Measurements from ENCODE around the gene ADAMTS8. TPM values are rescaled to one million over a fixed set of nuclear protein-coding genes. Genes with fewer than 3 reads are reported as not detected.

ADAMTS8 gene
- total RNA-seq, 1 experiment from 2014 or later: 0.07 TPM

GRCh38 chr11:130477586-130478203 lies 49.3 kb upstream of the ADAMTS8 start:
- ChIA-PET RAD21 (ENCODE audit: low non-redundant PET in 1 of 2, low total read pairs in 2 of 2, uncharacterized antibody in 2 of 2, unreplicated experiment in 2 of 2) (no interaction called here), POLR2A (no interaction called here), CTCF (no interaction called here)
- no peak overlapping the region for H2AFZ ChIP-seq (ENCODE audit: low read depth, low read length, poor library complexity, severe bottlenecking)
- H3K4me1 ChIP-seq (ENCODE audit: control insufficient read depth in 1 of 2, insufficient read depth in 2 of 2, low read length in 2 of 2): peaks cover 8 to 15% of the 10 kb centered on the region in 2 experiments; a peak in 3 of 4 replicates
- no peak overlapping the region for H3K9ac ChIP-seq (ENCODE audit: low read length)
- H4K20me1 ChIP-seq (ENCODE audit: insufficient read depth): no peaks in the 10 kb centered on the region
- no peak overlapping the region for H3K27ac ChIP-seq (ENCODE audit: low read depth, low read length)
- H3K9me3 ChIP-seq (ENCODE audit: control insufficient read depth in 1 of 2, insufficient read depth in 1 of 2, low read depth in 1 of 2, low read length in 2 of 2): no peaks in the 10 kb centered on the region
- no peaks in the 10 kb centered on the region for H3K79me2 ChIP-seq (ENCODE audit: insufficient read depth, low read length)
- no peak for DNase-seq (ENCODE audit: low read depth, low spot score)
- no peak overlapping the region for H3K4me3 ChIP-seq (replicated peaks in 1 of 2; ENCODE audit: low read depth in 1 of 2, low read length in 2 of 2)
- TF ChIP-seq ELF1 (IDR thresholded peaks at IDR 0.05; ENCODE audit: borderline replicate concordance, low read depth) (no peak), POLR2A (IDR thresholded peaks at IDR 0.05; ENCODE audit: borderline replicate concordance, extremely low read depth, insufficient read depth, insufficient read length) (no peak), CBX3 (IDR thresholded peaks at IDR 0.05; ENCODE audit: low read depth) (no peak), FOSL1 (IDR thresholded peaks at IDR 0.05; ENCODE audit: low read depth) (no peak), JUND (IDR thresholded peaks at IDR 0.05) (no peak), EZH2phosphoT487 (IDR thresholded peaks at IDR 0.05; ENCODE audit: borderline replicate concordance) (no peak)
- TF ChIP-seq, protein P1, sequence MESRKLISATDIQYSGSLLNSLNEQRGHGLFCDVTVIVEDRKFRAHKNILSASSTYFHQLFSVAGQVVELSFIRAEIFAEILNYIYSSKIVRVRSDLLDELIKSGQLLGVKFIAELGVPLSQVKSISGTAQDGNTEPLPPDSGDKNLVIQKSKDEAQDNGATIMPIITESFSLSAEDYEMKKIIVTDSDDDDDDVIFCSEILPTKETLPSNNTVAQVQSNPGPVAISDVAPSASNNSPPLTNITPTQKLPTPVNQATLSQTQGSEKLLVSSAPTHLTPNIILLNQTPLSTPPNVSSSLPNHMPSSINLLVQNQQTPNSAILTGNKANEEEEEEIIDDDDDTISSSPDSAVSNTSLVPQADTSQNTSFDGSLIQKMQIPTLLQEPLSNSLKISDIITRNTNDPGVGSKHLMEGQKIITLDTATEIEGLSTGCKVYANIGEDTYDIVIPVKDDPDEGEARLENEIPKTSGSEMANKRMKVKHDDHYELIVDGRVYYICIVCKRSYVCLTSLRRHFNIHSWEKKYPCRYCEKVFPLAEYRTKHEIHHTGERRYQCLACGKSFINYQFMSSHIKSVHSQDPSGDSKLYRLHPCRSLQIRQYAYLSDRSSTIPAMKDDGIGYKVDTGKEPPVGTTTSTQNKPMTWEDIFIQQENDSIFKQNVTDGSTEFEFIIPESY (IDR thresholded peaks at IDR 0.05; ENCODE audit: extremely low read depth, insufficient replicate concordance, low read length): no peak
- TF ChIP-seq, protein P2, sequence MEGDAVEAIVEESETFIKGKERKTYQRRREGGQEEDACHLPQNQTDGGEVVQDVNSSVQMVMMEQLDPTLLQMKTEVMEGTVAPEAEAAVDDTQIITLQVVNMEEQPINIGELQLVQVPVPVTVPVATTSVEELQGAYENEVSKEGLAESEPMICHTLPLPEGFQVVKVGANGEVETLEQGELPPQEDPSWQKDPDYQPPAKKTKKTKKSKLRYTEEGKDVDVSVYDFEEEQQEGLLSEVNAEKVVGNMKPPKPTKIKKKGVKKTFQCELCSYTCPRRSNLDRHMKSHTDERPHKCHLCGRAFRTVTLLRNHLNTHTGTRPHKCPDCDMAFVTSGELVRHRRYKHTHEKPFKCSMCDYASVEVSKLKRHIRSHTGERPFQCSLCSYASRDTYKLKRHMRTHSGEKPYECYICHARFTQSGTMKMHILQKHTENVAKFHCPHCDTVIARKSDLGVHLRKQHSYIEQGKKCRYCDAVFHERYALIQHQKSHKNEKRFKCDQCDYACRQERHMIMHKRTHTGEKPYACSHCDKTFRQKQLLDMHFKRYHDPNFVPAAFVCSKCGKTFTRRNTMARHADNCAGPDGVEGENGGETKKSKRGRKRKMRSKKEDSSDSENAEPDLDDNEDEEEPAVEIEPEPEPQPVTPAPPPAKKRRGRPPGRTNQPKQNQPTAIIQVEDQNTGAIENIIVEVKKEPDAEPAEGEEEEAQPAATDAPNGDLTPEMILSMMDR (IDR thresholded peaks at IDR 0.05 in 2 of 3, conservative IDR thresholded peaks at IDR 0.05 in 1 of 3; ENCODE audit: borderline replicate concordance in 1 of 3, insufficient read depth in 1 of 3, low read depth in 2 of 3, low read length in 2 of 3): no peak
- H3K9me2 ChIP-seq (ENCODE audit: insufficient read depth): no peaks in the 10 kb centered on the region
- BruUV-seq (replicated peaks): no TSS peak
- H3K36me3 ChIP-seq (ENCODE audit: control insufficient read depth in 1 of 2, insufficient read depth in 2 of 2, low read length in 2 of 2): no peaks in the 10 kb centered on the region
- peak; percentile 13; the same call in 1 of the 2 replicates for ATAC-seq
- H3K27me3 ChIP-seq (ENCODE audit: insufficient read depth, low read length): no peaks in the 10 kb centered on the region
- peak overlapping the region; percentile 66 for H3K4me2 ChIP-seq (ENCODE audit: low read length)
- intact Hi-C loops (cut with micrococcal nuclease): no loop called here

All from HCT116 (cell line).